Neuronal stem cell (in vitro differentiated cells): ENCODE results near the gene ZNF662. TPM values are rescaled to one million over a fixed set of nuclear protein-coding genes. Genes with fewer than 3 reads are reported as not detected.

Experiments
- DNase-seq: peaks from one replicate; pipeline ENCODE4 v3.0.0-alpha.2; 2013; ENCODE audit warnings: low spot score
- H2AFZ ChIP-seq: one replicate; pipeline ENCODE4 v1.6.1; 2013; ENCODE audit warnings: mild to moderate bottlenecking, low read length, inconsistent platforms
- H2AK5ac ChIP-seq: 2 replicates; pipeline ENCODE4 v1.6.1; 2013; ENCODE audit warnings: low read depth, mild to moderate bottlenecking, inconsistent platforms, low read length, moderate library complexity, mixed read lengths
- H2BK120ac ChIP-seq: 2 replicates; pipeline ENCODE4 v1.6.1; 2013; ENCODE audit warnings: low read depth, mild to moderate bottlenecking, inconsistent platforms, low read length, moderate library complexity, mixed read lengths
- H2BK12ac ChIP-seq: one replicate; pipeline ENCODE4 v1.6.1; 2013; ENCODE audit warnings: low read length, inconsistent platforms
- H2BK15ac ChIP-seq: 2 replicates; pipeline ENCODE4 v1.6.1; 2013; ENCODE audit warnings: mild to moderate bottlenecking, low read length, inconsistent platforms, mixed read lengths
- H2BK5ac ChIP-seq: one replicate; pipeline ENCODE4 v1.6.1; 2013; ENCODE audit warnings: inconsistent platforms, mild to moderate bottlenecking, low read length, moderate library complexity
- H3K14ac ChIP-seq: one replicate; pipeline ENCODE4 v1.6.1; 2013; ENCODE audit warnings: low read length, inconsistent platforms
- H3K18ac ChIP-seq: 2 replicates; pipeline ENCODE4 v1.6.1; 2013; ENCODE audit warnings: low read length, inconsistent platforms
- H3K23ac ChIP-seq: 2 replicates; pipeline ENCODE4 v1.6.1; 2013; ENCODE audit warnings: low read depth, mild to moderate bottlenecking, mixed read lengths, low read length, inconsistent platforms; ENCODE audit not compliant: poor library complexity
- H3K27ac ChIP-seq: replicated peaks from 3 replicates; pipeline ENCODE4 v1.5.1; 2013; ENCODE audit warnings: low read length, inconsistent platforms
- H3K27me3 ChIP-seq, 3 experiments: 2 replicates each; pipeline ENCODE4 v1.6.1; 2013; ENCODE audit warnings: low read length in 3 of 3, mild to moderate bottlenecking in 2 of 3, inconsistent platforms in 1 of 3, low read depth in 1 of 3, mixed read lengths in 1 of 3, moderate library complexity in 1 of 3; ENCODE audit not compliant: control insufficient read depth in 3 of 3, insufficient read depth in 3 of 3
- H3K36me3 ChIP-seq, 2 donors: replicated peaks in 1 of 2; 2 replicates each; pipeline ENCODE4 v1.6.1; 2013; ENCODE audit warnings: low read length in 2 of 2; ENCODE audit not compliant: control insufficient read depth in 2 of 2, insufficient read depth in 2 of 2
- H3K4ac ChIP-seq: 2 replicates; pipeline ENCODE4 v1.6.1; 2013; ENCODE audit warnings: inconsistent platforms, mild to moderate bottlenecking, low read length, moderate library complexity
- H3K4me1 ChIP-seq, 2 donors: 1 replicate in 1 of 2; 2 replicates in 1 of 2; pipeline ENCODE4 v1.6.1; 2013; ENCODE audit warnings: low read length in 2 of 2, low read depth in 1 of 2; ENCODE audit not compliant: control insufficient read depth in 2 of 2, insufficient read depth in 1 of 2
- H3K4me2 ChIP-seq: one replicate; pipeline ENCODE4 v1.6.1; 2013; ENCODE audit warnings: mild to moderate bottlenecking, low read length, inconsistent platforms; ENCODE audit not compliant: insufficient read depth, poor library complexity, severe bottlenecking
- H3K4me3 ChIP-seq, 2 donors: 2 replicates each; pipeline ENCODE4 v1.5.1; 2013; ENCODE audit warnings: low read length in 2 of 2, mild to moderate bottlenecking in 2 of 2, inconsistent platforms in 1 of 2, moderate library complexity in 1 of 2
- H3K79me1 ChIP-seq: one replicate; pipeline ENCODE4 v1.6.1; 2013; ENCODE audit warnings: low read depth, mild to moderate bottlenecking, inconsistent platforms, low read length, moderate library complexity
- H3K9ac ChIP-seq: one replicate; pipeline ENCODE4 v1.6.1; 2013; ENCODE audit warnings: mild to moderate bottlenecking, low read depth, low read length, inconsistent platforms; ENCODE audit not compliant: poor library complexity
- H3K9me3 ChIP-seq, 2 donors: replicated peaks in 1 of 2; 2 replicates each; pipeline versions ENCODE3 to v1.6.1; 2013; ENCODE audit warnings: low read length in 2 of 2, mild to moderate bottlenecking in 2 of 2, inconsistent platforms in 1 of 2, low read depth in 1 of 2, mixed read lengths in 1 of 2, moderate library complexity in 1 of 2; ENCODE audit not compliant: control insufficient read depth in 2 of 2, insufficient read depth in 1 of 2
- H4K8ac ChIP-seq: one replicate; pipeline ENCODE4 v1.6.1; 2013; ENCODE audit warnings: low read depth, mild to moderate bottlenecking, inconsistent platforms, low read length, moderate library complexity
- H4K91ac ChIP-seq: one replicate; pipeline ENCODE4 v1.6.1; 2013; ENCODE audit warnings: low read length, low read depth, mild to moderate bottlenecking, inconsistent platforms; ENCODE audit not compliant: poor library complexity
- WGBS, 2 donors: extraction: QIAGEN DNeasy Blood & Tissue Kit; methylation state at CpG; one replicate each; pipeline ENCODE4 v1.1.7; 2013; ENCODE audit warnings: missing lambda C conversion rate in 2 of 2, mixed read lengths in 1 of 2; ENCODE audit not compliant: insufficient read length in 2 of 2, insufficient replicate concordance in 1 of 2; ENCODE audit errors: extremely low coverage in 2 of 2; 5-methylcytosine and 5-hydroxymethylcytosine counted together
- polyA plus RNA-seq, 2 experiments: library from polyadenylated mRNA; stranded (reverse); fragments of 200-250 nt; gene quantifications; one replicate each; pipeline ENCODE4 v1.2.3, GENCODE V29; 2013

Gene ZNF662
- polyA plus RNA-seq (2013, experiment 1 of 2) = 0.06 TPM
- 0.06 TPM for polyA plus RNA-seq (2013, experiment 2 of 2)

- H3K4ac ChIP-seq = no peak within 1 kb of the TSS
- DNase-seq = no peak
- H3K4me2 ChIP-seq = no peak within 1 kb of the TSS
Observed at GRCh38 chr3:42906070-42906847, at the start of gene ZNF662. TSS of gene ZNF662 (plus strand) at chr3:42906142. CDS start at chr3:42908115, 1,973 bp downstream.

GRCh38 chr3:42856544-42856943 is 49.4 kb upstream of the ZNF662 start:
- H3K4ac ChIP-seq = no peak overlapping the region
- no peaks in the 10 kb centered on the region for H3K4me1 ChIP-seq
- H3K4me3 ChIP-seq = no peak overlapping the region
- no CpG with 5 or more reads among the region's 3 CpGs for WGBS, 2 donors
- no peak overlapping the region for H4K8ac ChIP-seq
- H4K91ac ChIP-seq = no peak overlapping the region
- no peaks in the 10 kb centered on the region for H3K79me1 ChIP-seq
- no peak overlapping the region for H3K18ac ChIP-seq
- H3K27me3 ChIP-seq = peaks cover 0 to 5% (median 0%) of the 10 kb centered on the region in 3 experiments
- no peak overlapping the region for H2AK5ac ChIP-seq
- H3K36me3 ChIP-seq = no peaks in the 10 kb centered on the region
- H3K9ac ChIP-seq = no peak overlapping the region
- no peak overlapping the region for H2BK5ac ChIP-seq
- no peak overlapping the region for H2AFZ ChIP-seq
- no peak overlapping the region for H2BK120ac ChIP-seq
- H3K27ac ChIP-seq = no peak overlapping the region
- no peak overlapping the region for H3K4me2 ChIP-seq
- no peak overlapping the region for H2BK15ac ChIP-seq
- H2BK12ac ChIP-seq = no peak overlapping the region
- no peak overlapping the region for H3K23ac ChIP-seq
- no peak overlapping the region for H3K14ac ChIP-seq
- DNase-seq = no peak
- no peaks in the 10 kb centered on the region for H3K9me3 ChIP-seq

More at GRCh38 chr3:42906070-42906847, at the start of gene ZNF662:
- Histone ChIP-seq H3K27me3 (no peaks in the 10 kb centered on the region), H2BK12ac (peak within 1 kb of the TSS; percentile 63), H3K14ac (peak within 1 kb of the TSS; percentile 72), H3K23ac (peak within 1 kb of the TSS; percentile 37), H4K8ac (no peak within 1 kb of the TSS), H2AK5ac (peak within 1 kb of the TSS; percentile 64), H3K4me3 (no peak within 1 kb of the TSS), H4K91ac (no peak within 1 kb of the TSS), H3K18ac (peak within 1 kb of the TSS; percentile 84), H2BK120ac (no peak within 1 kb of the TSS), H2BK15ac (peak within 1 kb of the TSS; percentile 17), H3K36me3 (no peaks in the 10 kb centered on the region), H3K27ac (no peak within 1 kb of the TSS), H3K9ac (no peak within 1 kb of the TSS), H3K4me1 (peaks cover 0 to 4% of the 10 kb centered on the region in 2 donors), H3K9me3 (peaks cover 0 to 2% of the 10 kb centered on the region in 2 donors), H2AFZ (no peak within 1 kb of the TSS), H2BK5ac (no peak within 1 kb of the TSS), H3K79me1 (no peaks in the 10 kb centered on the region)
- WGBS, 2 donors = no CpG with 5 or more reads among the region's 59 CpGs

GRCh38 chr3:42864321-42864950 is 41.5 kb upstream of the ZNF662 start:
- Histone ChIP-seq H2BK120ac (no peak overlapping the region), H3K27ac (no peak overlapping the region), H3K4me2 (no peak overlapping the region), H3K4ac (no peak overlapping the region), H2BK12ac (no peak overlapping the region), H3K36me3 (no peaks in the 10 kb centered on the region), H3K9me3 (no peaks in the 10 kb centered on the region), H4K91ac (no peak overlapping the region), H3K27me3 (peaks cover 0 to 2% (median 0%) of the 10 kb centered on the region in 3 experiments), H3K23ac (peak overlapping the region; percentile 20), H2AFZ (no peak overlapping the region), H2BK15ac (no peak overlapping the region), H3K9ac (no peak overlapping the region), H2AK5ac (no peak overlapping the region), H3K79me1 (no peaks in the 10 kb centered on the region), H3K14ac (no peak overlapping the region), H4K8ac (no peak overlapping the region), H3K4me1 (no peaks in the 10 kb centered on the region), H3K4me3 (no peak overlapping the region), H3K18ac (no peak overlapping the region), H2BK5ac (no peak overlapping the region)
- no peak for DNase-seq
- WGBS, 2 donors = no CpG with 5 or more reads among the region's 15 CpGs

DNA sequence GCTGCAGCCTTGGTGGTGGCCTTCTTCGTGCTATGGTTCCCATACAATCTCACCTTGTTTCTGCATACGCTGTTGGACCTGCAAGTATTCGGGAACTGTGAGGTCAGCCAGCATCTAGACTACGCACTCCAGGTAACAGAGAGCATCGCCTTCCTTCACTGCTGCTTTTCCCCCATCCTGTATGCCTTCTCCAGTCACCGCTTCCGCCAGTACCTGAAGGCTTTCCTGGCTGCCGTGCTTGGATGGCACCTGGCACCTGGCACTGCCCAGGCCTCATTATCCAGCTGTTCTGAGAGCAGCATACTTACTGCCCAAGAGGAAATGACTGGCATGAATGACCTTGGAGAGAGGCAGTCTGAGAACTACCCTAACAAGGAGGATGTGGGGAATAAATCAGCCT is 40.7 kb upstream of the ZNF662 start:
- H4K8ac ChIP-seq = no peak overlapping the region
- no peak overlapping the region for H3K14ac ChIP-seq
- no peak overlapping the region for H2BK12ac ChIP-seq
- H3K4me3 ChIP-seq = no peak overlapping the region
- DNase-seq = no peak
- no peak overlapping the region for H3K18ac ChIP-seq
- H3K9ac ChIP-seq = no peak overlapping the region
- no peaks in the 10 kb centered on the region for H3K36me3 ChIP-seq
- H3K27me3 ChIP-seq = peaks cover 0 to 5% (median 0%) of the 10 kb centered on the region in 3 experiments
- no peak overlapping the region for H2BK15ac ChIP-seq
- H3K4ac ChIP-seq = no peak overlapping the region
- no peaks in the 10 kb centered on the region for H3K9me3 ChIP-seq
- no peaks in the 10 kb centered on the region for H3K79me1 ChIP-seq
- no peak overlapping the region for H3K27ac ChIP-seq
- H3K4me2 ChIP-seq = no peak overlapping the region
- no peaks in the 10 kb centered on the region for H3K4me1 ChIP-seq
- H2AK5ac ChIP-seq = no peak overlapping the region
- no peak overlapping the region for H3K23ac ChIP-seq
- no peak overlapping the region for H2BK5ac ChIP-seq
- H2BK120ac ChIP-seq = no peak overlapping the region
- H4K91ac ChIP-seq = no peak overlapping the region
- H2AFZ ChIP-seq = no peak overlapping the region
- WGBS, 2 donors = no CpG with 5 or more reads among the region's 8 CpGs
